ENCODE results near the gene TICAM2.

DNA sequence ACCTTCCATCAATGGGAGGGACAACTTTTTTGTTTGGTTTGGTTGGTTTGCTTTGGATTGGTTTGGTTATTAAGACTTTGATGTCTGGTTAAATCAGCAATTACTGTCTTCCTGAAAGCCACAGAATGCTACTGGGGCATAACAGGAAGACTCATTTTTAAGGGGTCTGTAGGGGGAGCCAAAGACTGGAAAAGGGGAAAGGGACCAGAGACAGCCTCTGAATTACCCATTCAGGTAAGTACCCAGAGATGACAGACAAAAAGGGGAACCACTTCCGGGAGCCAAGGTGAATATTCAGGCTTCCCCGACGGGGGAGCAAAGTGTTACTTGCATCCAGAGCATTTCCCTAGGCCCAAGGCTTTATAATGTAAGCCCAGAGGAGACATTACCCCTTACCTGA is 53.1 kb downstream of the TICAM2 start:
- TF ChIP-seq, protein P1, sequence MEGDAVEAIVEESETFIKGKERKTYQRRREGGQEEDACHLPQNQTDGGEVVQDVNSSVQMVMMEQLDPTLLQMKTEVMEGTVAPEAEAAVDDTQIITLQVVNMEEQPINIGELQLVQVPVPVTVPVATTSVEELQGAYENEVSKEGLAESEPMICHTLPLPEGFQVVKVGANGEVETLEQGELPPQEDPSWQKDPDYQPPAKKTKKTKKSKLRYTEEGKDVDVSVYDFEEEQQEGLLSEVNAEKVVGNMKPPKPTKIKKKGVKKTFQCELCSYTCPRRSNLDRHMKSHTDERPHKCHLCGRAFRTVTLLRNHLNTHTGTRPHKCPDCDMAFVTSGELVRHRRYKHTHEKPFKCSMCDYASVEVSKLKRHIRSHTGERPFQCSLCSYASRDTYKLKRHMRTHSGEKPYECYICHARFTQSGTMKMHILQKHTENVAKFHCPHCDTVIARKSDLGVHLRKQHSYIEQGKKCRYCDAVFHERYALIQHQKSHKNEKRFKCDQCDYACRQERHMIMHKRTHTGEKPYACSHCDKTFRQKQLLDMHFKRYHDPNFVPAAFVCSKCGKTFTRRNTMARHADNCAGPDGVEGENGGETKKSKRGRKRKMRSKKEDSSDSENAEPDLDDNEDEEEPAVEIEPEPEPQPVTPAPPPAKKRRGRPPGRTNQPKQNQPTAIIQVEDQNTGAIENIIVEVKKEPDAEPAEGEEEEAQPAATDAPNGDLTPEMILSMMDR (IDR thresholded peaks at IDR 0.05): no peak
- TF ChIP-seq POLR2A (IDR thresholded peaks at IDR 0.05) (no peak), POLR2AphosphoS5 (IDR thresholded peaks at IDR 0.05) (no peak)
